IPS-18a (cell line): ENCODE data around the gene CADM2.

Experiments used
- H3K27ac ChIP-seq: one replicate; pipeline ENCODE4 v1.5.1; 2013; ENCODE audit warnings: low read length
- H3K27me3 ChIP-seq: one replicate; pipeline ENCODE4 v1.6.1; 2013; ENCODE audit warnings: mild to moderate bottlenecking, low read length; ENCODE audit not compliant: control insufficient read depth, insufficient read depth
- H3K36me3 ChIP-seq: one replicate; pipeline ENCODE4 v1.6.1; 2013; ENCODE audit warnings: low read depth, low read length; ENCODE audit not compliant: control insufficient read depth
- H3K4me1 ChIP-seq: one replicate; pipeline ENCODE4 v1.6.1; 2013; ENCODE audit warnings: low read depth, low read length; ENCODE audit not compliant: control insufficient read depth
- H3K4me3 ChIP-seq: one replicate; pipeline ENCODE4 v1.5.1; 2013; ENCODE audit warnings: low read length
- H3K9ac ChIP-seq: one replicate; pipeline ENCODE4 v1.6.1; 2013; ENCODE audit warnings: mild to moderate bottlenecking, low read length, moderate library complexity
- H3K9me3 ChIP-seq: one replicate; pipeline ENCODE4 v1.6.1; 2013; ENCODE audit warnings: low read depth, low read length; ENCODE audit not compliant: control insufficient read depth

Gene CADM2

DNA sequence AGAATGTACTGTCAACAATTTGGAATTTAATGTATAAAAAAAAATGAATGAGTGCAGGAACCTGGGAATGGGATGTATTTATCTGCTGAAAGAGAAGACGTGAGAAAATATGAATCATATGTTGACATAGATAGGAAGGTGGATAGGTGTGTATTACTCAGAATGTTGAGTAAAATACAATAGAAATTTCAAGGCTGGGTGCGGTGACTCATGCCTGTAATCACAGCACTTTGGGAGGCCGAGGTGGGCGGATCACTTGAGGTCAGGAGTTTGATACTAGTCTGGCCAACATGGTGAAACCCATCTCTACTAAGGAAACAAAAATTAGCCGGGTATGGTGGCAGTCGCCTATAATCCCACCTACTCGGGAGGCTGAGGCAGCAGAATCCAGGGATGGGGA is 202.8 kb downstream of the CADM2 start:
- Histone ChIP-seq H3K4me1 (peaks cover 4% of the 10 kb centered on the region), H3K4me3 (no peak overlapping the region), H3K27me3 (no peaks in the 10 kb centered on the region), H3K27ac (no peak overlapping the region), H3K36me3 (no peaks in the 10 kb centered on the region), H3K9me3 (no peaks in the 10 kb centered on the region), H3K9ac (no peak overlapping the region)

DNA sequence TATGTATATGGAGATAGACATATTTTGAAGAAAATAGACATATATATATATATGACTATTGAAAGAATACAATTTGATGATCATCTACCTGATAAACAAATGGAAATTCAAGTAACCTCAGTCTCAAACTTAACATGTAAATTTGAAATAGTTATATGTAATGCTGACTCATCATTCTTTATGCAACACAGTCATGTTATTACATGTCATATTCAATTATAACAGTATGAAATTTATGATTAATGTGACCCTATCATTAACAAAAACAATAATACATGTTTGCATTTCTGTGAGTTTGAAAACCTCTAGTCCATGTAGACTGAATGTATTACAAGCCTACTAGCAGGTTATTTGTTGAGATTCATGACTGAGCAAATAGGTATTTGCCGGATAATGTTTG is 204.1 kb downstream of the CADM2 start:
- Histone ChIP-seq H3K36me3 (no peaks in the 10 kb centered on the region), H3K9me3 (no peaks in the 10 kb centered on the region), H3K9ac (no peak overlapping the region), H3K27ac (no peak overlapping the region), H3K4me3 (no peak overlapping the region), H3K4me1 (peaks cover 4% of the 10 kb centered on the region), H3K27me3 (no peaks in the 10 kb centered on the region)

DNA sequence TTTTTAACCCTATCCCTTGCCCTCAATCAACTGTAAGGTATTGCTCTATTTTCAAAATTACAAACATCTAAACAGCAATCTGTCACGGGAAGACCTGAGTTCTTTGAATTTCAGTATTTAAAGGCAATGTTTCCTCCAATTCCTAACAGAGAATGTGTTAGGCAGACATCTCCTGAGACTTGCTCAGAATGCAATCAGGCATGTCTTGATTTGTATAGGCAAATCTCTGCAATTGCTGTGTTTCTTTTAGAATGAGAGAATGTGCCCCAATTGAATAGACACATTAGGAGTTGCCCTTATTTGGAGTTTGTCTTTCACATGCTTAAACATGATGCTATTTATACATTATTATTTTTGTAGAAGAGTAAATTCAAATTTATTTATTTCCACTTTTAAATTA is 205.6 kb downstream of the CADM2 start:
- Histone ChIP-seq H3K9me3 (no peaks in the 10 kb centered on the region), H3K27me3 (no peaks in the 10 kb centered on the region), H3K4me1 (peaks cover 4% of the 10 kb centered on the region), H3K9ac (no peak overlapping the region), H3K27ac (peak overlapping the region; percentile 18), H3K4me3 (no peak overlapping the region), H3K36me3 (no peaks in the 10 kb centered on the region)

DNA sequence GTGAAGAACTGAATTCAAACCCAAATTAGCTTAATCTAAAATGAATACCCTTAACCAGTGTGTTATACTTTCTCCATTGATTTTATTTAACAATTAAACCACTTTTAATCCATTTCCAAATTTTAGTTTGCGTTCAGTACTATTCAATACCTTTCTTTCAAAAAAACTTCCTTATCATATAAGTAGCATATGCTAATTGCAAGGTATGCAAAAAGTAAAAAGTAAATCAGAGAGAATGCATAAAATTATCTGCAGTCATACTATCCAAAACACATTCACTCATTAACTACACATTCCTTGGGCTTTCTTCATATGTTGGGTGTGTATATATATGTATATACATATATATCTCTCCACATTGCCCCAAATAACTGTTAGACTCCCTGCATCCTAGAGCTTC is 208.8 kb downstream of the CADM2 start:
- H3K9ac ChIP-seq, result no peak overlapping the region
- no peak overlapping the region for H3K27ac ChIP-seq
- no peaks in the 10 kb centered on the region for H3K36me3 ChIP-seq

DNA sequence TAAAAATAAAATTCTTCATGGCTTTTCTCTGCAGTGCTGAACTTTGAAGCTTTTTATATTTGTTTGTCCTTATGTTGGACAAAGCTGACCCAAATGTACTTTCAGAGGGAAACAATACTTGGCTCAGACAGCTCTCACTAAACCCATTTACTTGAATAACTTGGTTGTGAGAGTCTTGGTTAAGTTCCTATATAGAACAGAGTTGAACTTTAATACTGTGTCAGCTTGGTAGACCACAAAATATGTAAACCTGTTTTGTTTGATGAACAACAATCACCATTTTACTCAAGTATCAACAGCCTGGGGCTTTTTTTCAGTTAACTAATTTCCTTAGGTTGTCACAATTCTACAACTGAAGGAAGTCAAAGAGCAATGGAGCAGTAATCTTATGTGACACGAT is 211.9 kb downstream of the CADM2 start:
- H3K27ac ChIP-seq, result no peak overlapping the region
- no peak overlapping the region for H3K9ac ChIP-seq
- H3K4me3 ChIP-seq, result no peak overlapping the region
- H3K36me3 ChIP-seq, result no peaks in the 10 kb centered on the region
- H3K9me3 ChIP-seq, result no peaks in the 10 kb centered on the region
- no peaks in the 10 kb centered on the region for H3K4me1 ChIP-seq
- H3K27me3 ChIP-seq, result no peaks in the 10 kb centered on the region

More for the DNA sequence above, 208.8 kb downstream of the CADM2 start:
- Histone ChIP-seq H3K4me1 (peaks cover 4% of the 10 kb centered on the region), H3K27me3 (no peaks in the 10 kb centered on the region), H3K9me3 (no peaks in the 10 kb centered on the region), H3K4me3 (no peak overlapping the region)

GRCh38 chr3:85171976-85172375 is 213.2 kb downstream of the CADM2 start:
- no peak overlapping the region for H3K27ac ChIP-seq
- H3K4me1 ChIP-seq, result no peaks in the 10 kb centered on the region
- H3K9ac ChIP-seq, result no peak overlapping the region
- H3K27me3 ChIP-seq, result no peaks in the 10 kb centered on the region
- no peak overlapping the region for H3K4me3 ChIP-seq
- no peaks in the 10 kb centered on the region for H3K36me3 ChIP-seq
- H3K9me3 ChIP-seq, result no peaks in the 10 kb centered on the region

DNA sequence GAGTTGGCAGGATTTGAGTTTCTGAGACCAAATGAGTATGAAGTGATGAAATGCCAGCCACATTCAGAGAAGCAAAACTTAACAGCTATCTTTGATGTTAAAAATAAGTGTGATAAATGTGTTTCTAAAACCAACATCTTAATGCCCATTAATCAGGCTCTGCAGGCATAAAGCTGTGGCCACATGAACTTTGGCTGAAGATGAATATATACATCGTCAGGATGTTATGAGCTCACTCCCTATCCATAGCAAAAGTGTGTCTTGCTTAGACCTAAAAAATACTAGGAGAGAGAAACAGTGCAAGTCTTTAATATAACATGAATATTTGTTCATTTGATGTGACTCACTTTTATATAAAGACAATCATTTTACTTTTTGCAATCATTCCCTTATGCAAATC is 218.0 kb downstream of the CADM2 start:
- no peaks in the 10 kb centered on the region for H3K4me1 ChIP-seq
- no peak overlapping the region for H3K4me3 ChIP-seq
- no peak overlapping the region for H3K27ac ChIP-seq
- H3K27me3 ChIP-seq, result no peaks in the 10 kb centered on the region
- H3K36me3 ChIP-seq, result no peaks in the 10 kb centered on the region
- no peak overlapping the region for H3K9ac ChIP-seq
- H3K9me3 ChIP-seq, result no peaks in the 10 kb centered on the region

- Histone ChIP-seq H3K9ac (no peak overlapping the region), H3K4me1 (no peaks in the 10 kb centered on the region), H3K4me3 (no peak overlapping the region), H3K9me3 (no peaks in the 10 kb centered on the region), H3K36me3 (no peaks in the 10 kb centered on the region), H3K27me3 (no peaks in the 10 kb centered on the region), H3K27ac (no peak overlapping the region)
Observed at GRCh38 chr3:85182975-85183752, 224.4 kb downstream of the CADM2 start.

DNA sequence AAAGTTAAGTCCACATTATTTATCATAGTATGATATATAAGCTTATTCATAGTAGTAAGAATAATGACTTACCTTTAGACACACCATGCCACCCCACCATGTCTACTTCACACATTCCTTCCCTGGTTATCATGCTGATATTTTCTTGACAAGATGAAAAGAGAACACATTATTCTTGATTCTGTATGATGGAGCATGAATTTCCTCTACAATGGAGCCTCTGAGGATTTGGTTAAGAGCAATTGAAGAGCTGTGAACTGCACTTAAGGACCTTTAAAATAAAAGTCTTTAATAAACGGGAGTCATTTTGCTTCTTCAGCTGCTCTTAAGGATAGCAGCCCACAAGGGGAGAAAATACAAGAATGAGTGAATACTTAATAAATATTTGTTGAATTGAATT is 226.7 kb downstream of the CADM2 start:
- Histone ChIP-seq H3K27me3 (no peaks in the 10 kb centered on the region), H3K4me3 (no peak overlapping the region), H3K4me1 (no peaks in the 10 kb centered on the region), H3K9ac (no peak overlapping the region), H3K36me3 (no peaks in the 10 kb centered on the region), H3K9me3 (no peaks in the 10 kb centered on the region), H3K27ac (no peak overlapping the region)

- no peak overlapping the region for H3K9ac ChIP-seq
- no peaks in the 10 kb centered on the region for H3K9me3 ChIP-seq
- no peaks in the 10 kb centered on the region for H3K4me1 ChIP-seq
- H3K27me3 ChIP-seq, result no peaks in the 10 kb centered on the region
- H3K27ac ChIP-seq, result no peak overlapping the region
- no peaks in the 10 kb centered on the region for H3K36me3 ChIP-seq
- H3K4me3 ChIP-seq, result no peak overlapping the region
Observed at GRCh38 chr3:85189731-85190130, 230.9 kb downstream of the CADM2 start.

- Histone ChIP-seq H3K9ac (no peak overlapping the region), H3K4me3 (no peak overlapping the region), H3K36me3 (no peaks in the 10 kb centered on the region)
Observed at GRCh38 chr3:85193565-85193964, 234.8 kb downstream of the CADM2 start.

DNA sequence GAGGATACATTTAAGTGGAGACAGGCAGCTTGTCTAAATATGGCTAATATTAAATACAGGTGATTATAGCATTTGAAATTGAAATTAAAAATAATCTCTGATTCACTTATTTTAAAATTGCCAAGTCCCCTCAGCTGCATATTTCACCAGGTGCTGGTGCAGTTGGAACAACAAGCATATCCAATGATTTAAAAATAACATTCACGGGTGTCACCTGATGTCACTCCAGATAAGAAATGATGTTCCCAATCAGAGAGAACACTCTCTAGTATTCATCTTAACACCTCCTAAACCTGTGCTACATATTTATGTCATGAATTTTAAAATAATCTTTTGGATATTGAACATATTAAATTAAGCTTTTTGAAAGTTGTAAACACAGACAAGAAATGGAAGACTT is 249.9 kb downstream of the CADM2 start:
- Histone ChIP-seq H3K36me3 (no peaks in the 10 kb centered on the region), H3K27ac (no peak overlapping the region), H3K9ac (no peak overlapping the region), H3K27me3 (no peaks in the 10 kb centered on the region), H3K9me3 (no peaks in the 10 kb centered on the region), H3K4me3 (no peak overlapping the region), H3K4me1 (no peaks in the 10 kb centered on the region)

More at GRCh38 chr3:85193565-85193964, 234.8 kb downstream of the CADM2 start:
- H3K27ac ChIP-seq, result no peak overlapping the region
- no peaks in the 10 kb centered on the region for H3K4me1 ChIP-seq
- H3K9me3 ChIP-seq, result no peaks in the 10 kb centered on the region
- H3K27me3 ChIP-seq, result no peaks in the 10 kb centered on the region
